Osteoblast (primary cell): ENCODE measurements around the gene SGPL1. TPM values are rescaled to one million over a fixed set of nuclear protein-coding genes. Genes with fewer than 3 reads are reported as not detected.

Experiments used
- DNase-seq: peaks from one replicate; pipeline ENCODE4 v3.0.0; 2011; ENCODE audit warnings: low spot score, mixed read lengths; ENCODE audit not compliant: insufficient read length; ENCODE audit errors: missing footprints
- H2AFZ ChIP-seq: 2 replicates; pipeline ENCODE4 v1.6.0; 2011; ENCODE audit warnings: mild to moderate bottlenecking, low read length
- H3K27ac ChIP-seq: 2 replicates; pipeline ENCODE4 v1.5.1; 2011; ENCODE audit warnings: mild to moderate bottlenecking, low read depth, low read length, moderate library complexity
- H3K27me3 ChIP-seq: 2 replicates; pipeline ENCODE4 v1.6.0; 2012; ENCODE audit warnings: mild to moderate bottlenecking, control low read depth, inconsistent platforms, low read length, moderate library complexity; ENCODE audit not compliant: insufficient read depth
- H3K36me3 ChIP-seq: 2 replicates; pipeline ENCODE4 v1.5.1; 2011; ENCODE audit warnings: mild to moderate bottlenecking, low read length, control low read depth, moderate library complexity; ENCODE audit not compliant: insufficient read depth
- H3K4me1 ChIP-seq: 2 replicates; pipeline ENCODE4 v1.5.1; 2011; ENCODE audit warnings: mild to moderate bottlenecking, low read length, control low read depth, moderate library complexity; ENCODE audit not compliant: insufficient read depth
- H3K4me2 ChIP-seq: 2 replicates; pipeline ENCODE4 v1.6.0; 2011; ENCODE audit warnings: mild to moderate bottlenecking, low read length; ENCODE audit not compliant: insufficient read depth
- H3K4me3 ChIP-seq: fragments of 200-600 bp; sonication (generic); 3 replicates; pipeline ENCODE4 v1.5.1; 2012; ENCODE audit warnings: mild to moderate bottlenecking, low read length, inconsistent platforms; ENCODE audit not compliant: insufficient read depth
- H3K79me2 ChIP-seq: 2 replicates; pipeline ENCODE4 v1.6.0; 2012; ENCODE audit warnings: mild to moderate bottlenecking, low read length, control low read depth, inconsistent platforms; ENCODE audit not compliant: insufficient read depth
- H3K9me3 ChIP-seq: 2 replicates; pipeline ENCODE4 v1.5.1; 2011; ENCODE audit warnings: low read depth, low read length, control low read depth
- H4K20me1 ChIP-seq: 2 replicates; pipeline ENCODE4 v1.6.0; 2012; ENCODE audit warnings: mild to moderate bottlenecking, low read length, control low read depth; ENCODE audit not compliant: insufficient read depth
- CTCF ChIP-seq: IDR thresholded peaks from 2 replicates; pipeline ENCODE4 v1.5.1; 2011; ENCODE audit warnings: mild to moderate bottlenecking, low read depth, low read length, moderate library complexity; ENCODE audit errors: extremely low read depth
- total RNA-seq: library from RNA; depleted of rRNA; stranded (reverse); fragments of >200 nt; gene quantifications from 2 replicates; pipeline ENCODE4 v1.2.3, GENCODE V29; 2012

The SGPL1 gene
- total RNA-seq, 1 donor, result 47.4 TPM

DNA sequence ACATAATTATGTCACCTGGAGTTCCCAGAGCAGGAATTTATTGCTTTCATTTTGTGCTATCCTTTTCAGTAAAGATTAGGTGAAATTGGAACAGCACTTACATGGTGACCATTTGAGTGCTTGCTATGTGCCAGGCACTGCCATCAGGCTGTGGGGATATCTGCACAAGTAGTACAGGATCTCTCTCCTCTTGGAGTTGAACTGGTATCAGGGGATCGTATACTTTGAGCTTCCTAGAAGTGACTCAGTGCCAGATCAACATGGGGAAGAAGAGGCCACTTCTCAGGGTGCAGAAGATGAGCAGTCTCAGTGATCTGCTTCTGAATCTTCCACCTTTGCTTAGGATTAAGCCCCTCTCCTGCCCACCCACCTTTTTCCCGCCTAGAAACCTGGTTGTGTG is 29.5 kb downstream of the SGPL1 start:
- no peak overlapping the region for H3K4me3 ChIP-seq
- H2AFZ ChIP-seq, result no peak overlapping the region
- no peaks in the 10 kb centered on the region for H4K20me1 ChIP-seq
- H3K4me1 ChIP-seq, result peaks cover 22% of the 10 kb centered on the region
- no peak for DNase-seq
- TF ChIP-seq CTCF, result no peak
- H3K36me3 ChIP-seq, result peaks cover 4% of the 10 kb centered on the region
- peaks cover 30% of the 10 kb centered on the region for H3K79me2 ChIP-seq
- H3K4me2 ChIP-seq, result no peak overlapping the region
- no peak overlapping the region for H3K27ac ChIP-seq
- no peaks in the 10 kb centered on the region for H3K9me3 ChIP-seq
- no peaks in the 10 kb centered on the region for H3K27me3 ChIP-seq

GRCh38 chr10:70845816-70846215 is 30.1 kb downstream of the SGPL1 start:
- no peaks in the 10 kb centered on the region for H3K9me3 ChIP-seq
- no peak overlapping the region for H3K4me3 ChIP-seq
- H3K4me1 ChIP-seq, result peaks cover 27% of the 10 kb centered on the region
- H2AFZ ChIP-seq, result no peak overlapping the region
- no peaks in the 10 kb centered on the region for H3K27me3 ChIP-seq
- H3K4me2 ChIP-seq, result no peak overlapping the region
- no peak for TF ChIP-seq CTCF
- H3K36me3 ChIP-seq, result peaks cover 4% of the 10 kb centered on the region
- no peak for DNase-seq
- H4K20me1 ChIP-seq, result no peaks in the 10 kb centered on the region
- peaks cover 26% of the 10 kb centered on the region for H3K79me2 ChIP-seq
- no peak overlapping the region for H3K27ac ChIP-seq

GRCh38 chr10:70846795-70847194 is 31.0 kb downstream of the SGPL1 start:
- TF ChIP-seq CTCF, result no peak
- no peak overlapping the region for H3K27ac ChIP-seq
- DNase-seq, result no peak
- H3K4me2 ChIP-seq, result no peak overlapping the region
- no peaks in the 10 kb centered on the region for H4K20me1 ChIP-seq
- H2AFZ ChIP-seq, result no peak overlapping the region
- H3K79me2 ChIP-seq, result peaks cover 18% of the 10 kb centered on the region
- peaks cover 5% of the 10 kb centered on the region for H3K36me3 ChIP-seq
- no peak overlapping the region for H3K4me3 ChIP-seq
- H3K4me1 ChIP-seq, result peaks cover 27% of the 10 kb centered on the region
- H3K27me3 ChIP-seq, result no peaks in the 10 kb centered on the region
- no peaks in the 10 kb centered on the region for H3K9me3 ChIP-seq

GRCh38 chr10:70847659-70848360 is 32.1 kb downstream of the SGPL1 start:
- Histone ChIP-seq H3K27ac (peak overlapping the region; percentile 57), H3K9me3 (no peaks in the 10 kb centered on the region), H2AFZ (no peak overlapping the region), H3K4me2 (no peak overlapping the region), H4K20me1 (no peaks in the 10 kb centered on the region), H3K4me3 (no peak overlapping the region), H3K27me3 (no peaks in the 10 kb centered on the region), H3K79me2 (peaks cover 12% of the 10 kb centered on the region), H3K4me1 (peaks cover 27% of the 10 kb centered on the region), H3K36me3 (peaks cover 8% of the 10 kb centered on the region)
- DNase-seq, result no peak
- no peak for TF ChIP-seq CTCF
